ENCODE measurements around the gene ADSL.
"Not testable (repeated sequence)": the region's sequence is repeated elsewhere in the genome, so short reads cannot be mapped to it uniquely, and the experiment has no call there.

The ADSL gene

DNA sequence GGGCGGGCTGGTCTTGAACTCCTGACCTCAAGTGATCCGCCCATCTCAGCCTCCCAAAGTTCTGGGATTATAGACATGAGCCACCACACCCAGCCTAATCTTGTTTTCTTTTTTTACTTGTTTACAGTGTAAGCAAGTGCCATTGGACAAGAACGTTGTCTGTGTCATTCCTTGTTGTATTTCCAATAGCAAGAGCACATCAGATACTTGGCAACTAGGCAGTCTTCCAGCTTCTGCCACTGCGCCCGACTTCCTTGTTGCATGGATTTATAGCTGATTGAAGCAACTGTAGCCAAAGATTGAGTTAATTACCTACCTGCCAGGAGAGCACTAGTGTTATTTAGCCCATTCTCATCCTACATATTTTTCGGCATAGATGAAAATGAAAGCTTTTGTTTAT, 21.0 kb downstream of the ADSL start:
- DNase-seq (ENCODE audit: extremely low read depth in 1 of 2, low read depth in 1 of 2): no peak

DNA sequence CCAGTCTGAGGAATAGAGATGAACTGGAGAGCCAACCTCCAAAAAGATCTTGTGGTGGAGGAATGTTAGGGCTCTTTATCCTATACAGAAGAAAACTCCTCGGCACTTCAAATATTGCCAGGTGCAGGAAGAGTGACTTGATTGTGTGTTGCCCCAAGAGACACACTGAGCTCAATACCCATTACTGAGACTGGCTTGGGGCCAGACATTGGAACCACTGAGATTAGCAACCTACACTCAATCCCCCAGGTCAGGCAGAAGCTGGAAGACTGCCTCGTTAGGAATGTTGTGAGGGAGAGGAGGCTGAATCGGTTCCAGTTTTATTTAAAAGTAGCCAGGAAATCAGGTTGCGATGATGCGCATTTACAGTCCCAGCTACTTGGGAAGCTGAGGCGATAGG, 21.7 kb downstream of the ADSL start:
- no peak for DNase-seq (ENCODE audit: extremely low read depth in 1 of 2, low read depth in 1 of 2)

DNA sequence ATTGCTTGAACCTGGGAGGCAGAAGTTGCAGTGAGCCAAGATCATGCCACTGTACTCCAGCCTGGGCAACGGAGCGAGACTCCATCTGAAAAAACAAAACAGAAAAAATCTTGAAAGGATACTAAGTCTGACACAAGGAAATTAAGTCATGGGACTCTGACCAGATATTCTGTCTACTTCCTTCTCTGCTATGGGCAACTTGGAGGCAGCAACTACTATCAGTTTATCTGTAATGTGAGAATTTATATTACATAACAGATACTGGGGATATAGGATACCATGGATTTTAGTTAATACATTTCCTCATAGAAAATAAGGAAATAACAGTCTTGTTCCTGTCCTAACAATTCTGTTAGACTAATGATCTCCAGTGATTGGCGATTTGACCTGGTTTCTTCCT, 22.5 kb downstream of the ADSL start:
- DNase-seq (ENCODE audit: extremely low read depth in 1 of 2, low read depth in 1 of 2): no peak

DNA sequence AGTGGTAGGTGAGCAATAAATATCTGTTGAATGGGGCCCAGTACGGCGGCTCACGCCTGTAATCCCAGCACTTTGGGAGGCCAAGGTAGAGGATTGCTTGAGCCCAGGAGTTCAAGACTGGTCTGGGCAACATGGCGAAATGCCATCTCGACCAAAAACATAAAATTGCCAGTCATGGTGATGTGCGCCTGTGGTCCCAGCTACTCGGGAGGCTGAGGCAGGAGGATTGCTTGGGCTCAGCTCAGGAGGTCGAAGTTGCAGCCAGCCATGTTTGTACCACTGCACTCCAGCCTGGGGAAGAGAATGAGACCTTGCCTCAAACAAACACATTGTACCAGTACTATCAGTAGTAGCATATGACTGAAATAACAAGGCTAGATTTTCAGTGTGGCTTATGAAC, 28.3 kb downstream of the ADSL start:
- DNase-seq (ENCODE audit: extremely low read depth in 1 of 2, low read depth in 1 of 2): no peak

DNA sequence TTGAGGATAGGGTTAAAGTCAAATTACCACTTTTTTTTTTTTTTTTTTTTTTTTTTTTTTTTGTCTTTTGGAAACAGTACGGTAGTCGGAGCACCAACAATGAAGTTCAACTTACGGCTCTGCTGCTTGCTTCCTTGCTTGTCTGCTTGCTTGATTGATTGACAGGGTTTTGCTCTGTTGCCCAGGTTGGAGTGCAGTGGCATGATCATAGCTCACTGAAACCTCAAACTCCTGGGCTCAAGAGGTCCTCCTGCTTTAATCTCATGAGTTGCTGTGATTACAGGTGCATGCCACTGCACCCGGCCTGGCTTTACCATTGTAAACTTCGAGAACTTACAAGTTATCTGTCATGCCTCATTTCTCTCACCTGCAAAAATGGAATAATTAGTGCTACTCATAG, 29.8 kb downstream of the ADSL start:
- no peak for DNase-seq (ENCODE audit: extremely low read depth in 1 of 2, low read depth in 1 of 2)

DNA sequence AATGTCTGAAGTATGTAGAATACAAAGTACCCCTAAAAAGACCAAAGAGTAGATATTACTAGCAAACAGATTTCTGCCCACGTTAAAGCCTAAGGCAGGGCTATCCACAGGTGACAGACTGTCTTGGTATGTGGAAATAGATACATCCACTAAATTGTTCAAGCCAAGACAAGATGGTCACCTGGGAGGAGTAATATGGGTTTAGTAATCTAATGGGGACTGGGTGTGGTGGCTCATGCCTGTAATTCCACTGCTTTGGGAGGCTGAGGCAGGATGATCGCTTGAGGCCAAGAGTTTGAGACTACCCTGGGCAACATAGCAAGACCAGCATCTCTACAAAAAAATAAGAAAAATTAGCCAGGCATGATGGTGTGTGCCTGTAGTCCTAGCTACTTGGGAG, 31.6 kb downstream of the ADSL start:
- no peak for DNase-seq (ENCODE audit: extremely low read depth in 1 of 2, low read depth in 1 of 2)

DNA sequence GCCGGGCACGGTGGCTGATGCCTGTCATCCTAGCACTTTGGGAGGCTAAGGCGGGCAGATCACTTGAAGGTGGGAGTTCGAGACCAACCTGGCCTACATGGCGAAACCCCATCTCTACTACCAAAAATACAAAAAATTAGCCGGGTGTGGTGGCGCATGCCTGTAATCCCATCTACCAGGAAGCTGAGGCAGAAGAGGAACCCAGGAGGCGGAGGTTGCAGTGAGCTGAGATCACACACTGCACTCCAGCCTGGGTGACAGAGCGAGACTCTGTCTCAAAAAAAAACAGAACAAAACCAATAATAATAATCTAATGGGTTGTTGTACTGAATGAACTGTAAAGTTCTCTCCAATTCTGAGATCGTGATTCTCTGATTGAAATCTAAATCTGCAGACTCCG, 32.1 kb downstream of the ADSL start:
- DNase-seq (ENCODE audit: extremely low read depth in 1 of 2, low read depth in 1 of 2): not testable (repeated sequence)

DNA sequence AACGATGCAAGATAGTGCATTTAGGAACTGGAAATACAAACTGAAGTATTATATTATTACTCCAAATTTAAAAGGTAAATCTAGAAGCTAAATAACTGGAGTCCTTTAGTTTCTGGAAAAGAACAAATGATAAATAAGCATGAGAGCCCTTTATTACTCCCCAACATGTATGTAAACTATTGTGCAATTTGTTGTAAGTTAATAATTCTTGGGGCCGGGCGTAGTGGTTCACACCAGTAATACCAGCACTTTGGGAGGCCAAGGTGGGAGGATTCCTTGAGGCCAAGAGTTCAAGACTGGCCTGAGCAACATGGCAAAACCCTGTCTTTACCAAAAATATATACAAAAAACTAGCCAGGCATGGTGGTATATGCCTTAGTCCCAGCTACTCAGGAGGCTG, 35.2 kb downstream of the ADSL start:
- DNase-seq (ENCODE audit: extremely low read depth in 1 of 2, low read depth in 1 of 2): no peak

DNA sequence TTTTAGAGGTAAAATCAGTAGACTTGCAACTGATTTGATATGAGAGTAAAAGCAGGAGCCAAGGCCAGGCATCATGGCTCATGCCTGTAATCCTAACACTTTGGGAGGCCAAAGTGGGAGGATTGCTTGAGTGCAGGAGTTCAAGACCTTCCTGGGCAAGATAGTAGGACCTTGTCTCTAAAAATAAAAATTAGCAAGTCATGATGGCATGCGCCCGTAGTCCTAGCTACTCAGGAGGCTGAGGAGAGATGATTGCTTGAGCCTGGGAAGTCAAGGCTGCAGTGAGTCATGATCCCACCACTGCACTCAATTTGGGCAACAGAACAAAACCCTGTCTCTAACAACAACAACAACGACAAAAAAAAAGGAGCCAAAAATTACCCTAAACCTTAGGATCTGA, 37.6 kb downstream of the ADSL start:
- DNase-seq (ENCODE audit: extremely low read depth in 1 of 2, low read depth in 1 of 2): no peak

DNA sequence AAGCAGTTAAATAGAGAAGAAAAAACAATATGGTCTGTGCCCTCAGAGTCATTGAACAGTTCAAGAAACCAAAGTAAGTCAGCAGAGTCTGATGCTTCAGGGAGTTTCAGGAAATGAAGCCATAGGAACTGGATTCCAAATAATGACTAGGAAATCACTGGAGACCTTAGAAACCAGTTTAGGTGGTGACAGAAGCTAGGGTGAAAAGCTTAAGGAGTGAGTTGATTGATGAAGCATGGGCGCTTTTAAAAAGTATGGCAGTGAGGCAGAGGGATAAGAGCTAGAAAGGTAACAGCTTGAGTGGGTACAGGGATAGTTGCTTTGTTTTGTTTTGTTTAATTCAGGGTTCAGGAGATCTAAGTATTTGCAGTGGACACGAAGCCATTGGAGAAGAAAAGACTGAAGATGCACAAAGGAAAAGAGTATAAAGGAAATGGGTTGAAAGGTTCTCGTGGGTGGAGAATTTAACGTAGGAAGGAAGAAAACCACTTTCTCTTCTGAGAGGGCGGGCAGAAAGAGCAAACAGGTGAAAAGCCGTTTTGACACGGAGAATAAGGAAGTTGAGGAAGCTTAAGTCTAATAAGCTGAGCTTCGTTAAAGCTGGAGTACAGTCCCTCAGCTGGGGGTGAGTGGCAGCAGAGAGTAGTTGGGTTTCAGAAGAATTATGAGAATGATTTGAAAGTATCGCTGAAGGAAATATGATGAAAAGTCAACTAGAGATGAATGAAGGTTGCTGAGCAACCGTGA, 38.9 kb downstream of the ADSL start:
- DNase-seq (ENCODE audit: extremely low read depth in 1 of 2, low read depth in 1 of 2): no peak

DNA sequence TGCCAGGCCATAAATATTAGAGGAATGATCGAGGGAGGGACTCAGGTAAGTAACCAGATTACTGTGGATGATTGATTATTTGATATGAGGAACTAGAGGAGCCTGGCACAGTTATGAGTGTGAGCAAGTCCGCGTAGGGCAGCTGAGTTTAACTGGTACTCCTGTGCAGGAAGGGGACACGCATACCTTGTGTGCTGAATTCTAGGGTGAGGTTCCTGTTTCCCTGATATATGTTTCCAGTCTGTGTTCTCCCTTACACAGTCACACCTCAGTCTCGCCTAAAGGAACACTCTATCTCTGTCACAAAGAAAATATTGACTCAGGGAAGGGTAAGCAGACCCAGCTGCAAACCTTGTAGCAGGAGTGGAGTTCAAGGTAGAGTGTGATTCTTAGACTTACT, 41.4 kb downstream of the ADSL start:
- DNase-seq (ENCODE audit: extremely low read depth in 1 of 2, low read depth in 1 of 2): no peak

DNA sequence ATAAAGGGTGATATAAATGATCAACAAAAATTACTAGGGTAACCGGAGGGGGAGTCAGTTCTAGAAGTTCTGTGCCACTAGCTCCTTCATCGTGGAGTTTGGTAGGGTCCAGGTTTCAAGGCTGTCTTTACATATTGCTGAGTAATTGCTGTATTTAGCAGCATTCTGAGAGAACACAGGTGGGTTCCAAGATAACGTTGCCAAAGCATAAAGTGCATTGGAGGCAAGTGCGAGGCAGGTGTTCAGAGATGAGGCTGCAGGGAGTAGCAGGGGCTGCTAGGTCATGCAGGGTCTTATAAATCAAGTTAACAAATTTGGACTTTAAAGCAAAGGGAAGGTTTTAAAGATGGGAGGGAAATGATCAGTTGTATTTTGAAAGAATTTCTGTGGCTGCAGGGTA, 41.9 kb downstream of the ADSL start:
- DNase-seq (ENCODE audit: extremely low read depth in 1 of 2, low read depth in 1 of 2): no peak

DNA sequence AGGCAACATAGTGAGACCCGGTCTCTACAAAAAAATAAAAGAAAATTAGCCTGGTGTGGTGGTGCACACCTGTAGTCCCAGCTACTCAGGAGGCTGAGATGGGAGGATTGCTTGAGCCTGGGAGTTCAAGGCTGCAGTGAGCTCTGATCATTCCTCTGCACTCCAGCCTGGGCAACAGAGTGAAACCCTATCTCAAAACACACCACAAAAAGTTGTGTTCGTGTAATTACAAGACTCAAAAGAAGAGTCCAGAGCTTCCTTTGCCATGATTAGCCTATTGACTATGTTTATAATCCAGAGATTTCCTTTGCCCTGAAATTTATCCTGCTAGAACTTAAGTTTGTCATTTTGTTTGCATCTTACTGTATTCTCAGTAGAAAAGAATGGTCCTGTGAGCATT, 45.1 kb downstream of the ADSL start:
- DNase-seq (ENCODE audit: extremely low read depth in 1 of 2, low read depth in 1 of 2): no peak

DNA sequence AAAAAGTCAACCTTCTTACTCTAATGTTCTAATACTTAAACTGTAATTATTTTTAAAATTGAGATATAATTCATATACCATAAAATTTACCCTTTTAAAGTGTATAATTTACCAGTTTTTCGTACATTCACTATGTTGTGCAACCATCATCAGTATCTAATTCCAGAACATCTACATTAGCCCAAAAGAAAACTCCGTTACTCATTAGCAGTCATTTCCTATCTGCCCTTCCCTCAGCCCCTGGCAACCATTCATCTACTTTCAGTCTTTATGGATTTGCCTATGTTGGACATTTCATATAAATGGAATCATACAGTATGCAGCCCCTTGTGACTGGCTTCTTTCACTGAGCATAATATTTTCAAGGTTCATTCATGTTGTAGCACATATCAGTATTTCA, 46.3 kb downstream of the ADSL start:
- no peak for DNase-seq (ENCODE audit: extremely low read depth in 1 of 2, low read depth in 1 of 2)

DNA sequence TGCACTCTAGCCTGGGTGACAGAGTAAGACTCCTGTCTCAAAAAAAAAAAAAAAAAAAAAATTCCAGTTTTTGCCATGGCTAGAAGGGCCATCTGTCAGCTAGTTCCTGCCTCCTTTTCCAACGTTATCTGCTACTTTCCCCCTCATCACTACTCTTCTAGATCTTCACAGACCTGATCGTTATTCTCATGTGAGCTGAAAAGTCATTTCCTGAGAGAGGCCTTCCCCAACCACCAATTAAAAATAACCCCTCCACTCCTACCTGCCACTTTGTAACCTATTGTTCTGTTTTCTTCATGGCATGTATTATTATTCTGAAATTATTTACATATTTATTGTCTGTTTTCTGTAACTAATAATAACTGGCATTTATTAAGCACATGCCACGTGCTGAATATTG, 48.3 kb downstream of the ADSL start:
- DNase-seq (ENCODE audit: extremely low read depth in 1 of 2, low read depth in 1 of 2): no peak

DNA sequence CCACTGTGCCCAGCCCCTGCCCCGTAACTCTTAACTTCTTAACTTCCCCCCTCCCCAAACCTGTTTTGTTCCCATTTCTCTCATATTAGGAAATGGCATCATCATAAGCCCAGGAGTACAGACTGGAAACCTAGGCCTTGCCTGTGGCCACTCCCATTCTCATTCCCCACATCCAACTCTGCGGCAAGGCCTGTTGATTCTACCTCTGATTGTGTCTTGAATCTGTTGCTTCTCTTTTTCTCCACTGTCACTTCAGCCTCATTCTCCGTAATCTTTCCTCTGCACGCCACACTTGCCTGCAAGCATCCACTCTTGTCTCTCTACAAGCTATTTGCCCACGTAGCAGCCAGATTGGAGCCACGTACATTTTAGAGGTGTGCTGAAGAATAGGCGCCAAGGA, 49.3 kb downstream of the ADSL start:
- DNase-seq (ENCODE audit: extremely low read depth in 1 of 2, low read depth in 1 of 2): no peak

DNA sequence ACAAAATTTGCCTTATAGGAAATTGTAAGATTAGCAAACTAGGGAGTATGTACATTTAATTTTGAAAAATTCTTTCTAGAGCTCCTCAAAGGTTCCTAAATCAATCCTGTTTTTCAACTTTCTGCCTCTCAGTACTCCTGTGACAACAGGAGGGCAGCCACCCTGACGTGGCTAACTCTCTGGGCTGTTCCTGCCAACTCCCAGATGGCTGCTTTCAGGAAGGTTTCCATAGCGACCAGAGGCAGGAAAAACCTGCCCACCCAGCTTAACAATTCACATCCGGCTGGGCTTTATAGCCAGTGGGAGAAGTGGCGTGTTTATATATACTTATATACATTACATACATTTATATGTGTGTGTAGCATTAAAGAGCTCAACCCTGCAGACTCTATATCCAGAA, 50.6 kb downstream of the ADSL start:
- DNase-seq (ENCODE audit: extremely low read depth in 1 of 2, low read depth in 1 of 2): no peak

DNA sequence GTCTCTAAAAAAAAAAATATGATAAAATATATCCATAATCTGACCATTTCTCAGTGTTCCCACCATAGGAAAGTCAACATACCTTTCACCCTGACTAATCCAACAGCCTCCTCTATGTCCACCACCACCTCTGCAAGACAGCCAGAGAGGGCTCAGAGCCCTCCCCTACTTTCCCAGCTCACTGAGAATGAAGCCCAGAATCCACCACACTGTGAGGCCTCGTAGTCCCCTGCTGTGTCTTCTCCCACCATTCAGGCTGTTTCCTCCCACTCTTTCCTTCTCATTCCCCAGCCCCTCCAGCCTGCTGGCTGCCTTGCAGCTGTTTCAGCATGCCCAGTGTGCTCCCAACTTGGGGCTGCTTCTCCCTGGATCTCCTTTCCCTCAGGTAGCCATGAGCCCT, 51.1 kb downstream of the ADSL start:
- no peak for DNase-seq (ENCODE audit: extremely low read depth in 1 of 2, low read depth in 1 of 2)

DNA sequence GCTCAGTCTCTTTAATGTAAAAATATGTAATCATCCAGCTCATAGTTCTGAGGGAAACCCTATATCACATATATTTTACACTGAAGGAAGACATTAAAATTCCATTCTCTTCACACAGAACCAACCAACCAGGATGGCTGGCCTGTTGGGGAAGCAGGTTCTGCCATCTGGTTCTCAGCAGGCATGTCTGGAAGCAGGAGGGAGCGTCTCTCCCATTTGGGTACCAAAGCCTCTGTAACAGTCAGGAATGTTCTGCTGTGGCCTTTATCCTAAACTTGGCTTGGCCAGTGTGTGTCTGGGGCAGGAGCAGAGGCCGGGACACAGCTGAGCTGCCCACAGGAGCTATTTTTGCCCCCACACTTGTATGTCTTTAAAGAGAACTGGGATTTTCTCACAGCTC, 53.3 kb downstream of the ADSL start:
- no peak for DNase-seq (ENCODE audit: extremely low read depth in 1 of 2, low read depth in 1 of 2)

DNA sequence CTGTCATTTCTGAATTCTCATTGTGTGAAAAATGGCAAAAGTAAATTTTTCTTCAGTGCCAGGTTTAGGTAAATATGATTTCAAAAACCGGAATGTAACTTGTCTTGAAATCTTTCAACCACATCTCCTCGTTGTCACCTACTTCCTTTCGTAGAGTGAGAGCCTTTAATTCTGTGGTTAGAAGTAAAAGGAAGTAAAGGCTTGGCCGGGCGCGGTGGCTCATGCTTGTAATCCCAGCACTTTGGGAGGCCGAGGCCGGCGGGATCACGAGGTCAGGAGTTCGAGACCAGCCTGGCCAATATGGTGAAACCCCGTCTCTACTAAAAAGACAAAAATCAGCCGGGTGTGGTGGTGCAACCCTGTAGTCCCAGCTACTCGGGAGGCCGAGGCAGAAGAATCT, 53.9 kb downstream of the ADSL start:
- DNase-seq (ENCODE audit: extremely low read depth in 1 of 2, low read depth in 1 of 2): peak in 1 of 2 donors; percentile 23

DNA sequence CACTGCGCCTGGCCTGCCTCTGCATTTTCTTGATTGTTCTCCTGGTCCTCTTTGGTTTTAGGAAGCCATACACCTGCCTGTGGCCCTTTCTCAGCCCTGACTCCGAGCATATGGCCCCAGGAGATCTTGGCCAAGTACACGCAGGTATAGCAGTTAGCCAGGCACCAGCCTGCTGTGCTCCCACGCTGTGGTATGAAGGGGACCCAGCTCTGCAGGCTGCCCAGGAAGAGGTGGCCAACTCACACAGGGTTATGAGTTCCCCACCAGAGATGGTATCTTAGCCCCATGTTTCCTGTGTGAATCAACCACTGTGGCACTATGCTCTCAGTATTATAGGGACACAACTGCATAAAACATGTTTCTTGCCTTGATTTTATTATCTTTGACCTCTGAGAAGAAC, 55.2 kb downstream of the ADSL start:
- DNase-seq (ENCODE audit: extremely low read depth in 1 of 2, low read depth in 1 of 2): peak; percentile 30 to 78

DNA sequence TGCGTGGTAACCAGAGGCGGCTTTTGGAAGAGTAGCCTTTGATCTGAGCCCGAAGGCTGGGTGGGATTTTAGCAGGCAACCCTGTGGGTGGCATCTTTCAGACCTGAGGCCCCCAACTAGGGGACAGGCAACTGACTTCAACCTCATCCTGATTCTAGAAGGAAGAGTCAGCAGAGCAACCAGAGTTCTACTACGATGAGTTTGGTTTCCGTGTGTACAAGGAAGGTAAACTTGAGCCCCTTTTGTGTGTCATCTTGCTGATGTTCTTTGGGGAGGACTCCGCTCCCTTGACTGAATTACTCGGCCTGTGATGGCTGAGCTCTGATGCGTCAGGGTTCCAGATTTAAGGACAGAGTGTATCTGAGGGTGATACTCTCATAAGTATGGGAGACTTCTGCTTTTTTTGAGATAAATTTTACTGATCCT, 55.7 kb downstream of the ADSL start:
- DNase-seq (ENCODE audit: extremely low read depth in 1 of 2, low read depth in 1 of 2): peak in 1 of 2 donors; percentile 32

DNA sequence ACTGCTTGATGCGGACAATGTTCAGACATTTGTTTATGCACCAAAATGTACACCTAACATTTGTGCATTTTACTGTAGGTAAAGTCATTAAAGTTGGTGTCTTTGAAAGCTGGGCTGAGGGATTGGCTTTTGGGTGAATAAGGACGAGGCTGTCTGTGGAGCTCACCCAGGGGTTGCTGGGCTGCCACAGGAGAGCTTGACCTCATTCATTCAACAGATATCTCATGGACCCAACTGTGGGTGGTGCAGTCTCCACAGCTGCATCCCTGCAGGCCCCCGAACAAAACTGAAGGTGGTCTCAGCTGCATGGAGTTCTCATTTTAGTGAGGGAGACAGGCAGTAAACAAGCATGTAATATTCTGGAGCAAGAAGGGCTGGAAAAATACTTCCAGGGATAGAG, 56.8 kb downstream of the ADSL start:
- no peak for DNase-seq (ENCODE audit: extremely low read depth in 1 of 2, low read depth in 1 of 2)

Data from stimulated activated CD8-positive, alpha-beta memory T cell treated with anti-CD3 and anti-CD28 coated beads, Interleukin-7, amount 100 ng/mL, for 48 hours (primary cell).